NB4 (cell line): ENCODE data around the gene TMPRSS7.
"Not testable (repeated sequence)": the region's sequence is repeated elsewhere in the genome, so short reads cannot be mapped to it uniquely, and the experiment has no call there.

Source experiments
- DNase-seq: peaks from one replicate; pipeline ENCODE4 v3.0.0; 2010; ENCODE audit warnings: low read depth
- H3K4me3 ChIP-seq: one replicate; pipeline ENCODE4 v1.5.1; 2011; ENCODE audit warnings: mild to moderate bottlenecking, low read depth, low read length, moderate library complexity
- CTCF ChIP-seq: IDR thresholded peaks from one replicate; pipeline ENCODE4 v1.5.1; 2012; ENCODE audit warnings: low read depth, low read length
- MYC ChIP-seq: IDR thresholded peaks from 2 replicates; pipeline ENCODE4 v1.6.1; 2011; ENCODE audit warnings: low read depth, low read length
- POLR2A ChIP-seq: IDR thresholded peaks from 2 replicates; pipeline ENCODE4 v1.6.1; 2011; ENCODE audit warnings: mild to moderate bottlenecking; ENCODE audit not compliant: insufficient read length; ENCODE audit errors: extremely low read depth
- TF ChIP-seq, protein P1 (sequence below): IDR thresholded peaks from 2 replicates; pipeline ENCODE4 v1.6.1; 2011; ENCODE audit warnings: low read depth, low read length

The TMPRSS7 gene

GRCh38 chr3:112032098-112032731 lies 2.3 kb upstream of the TMPRSS7 start:
- TF ChIP-seq CTCF (no peak), MYC (no peak), POLR2A (no peak)
- TF ChIP-seq, protein P1, sequence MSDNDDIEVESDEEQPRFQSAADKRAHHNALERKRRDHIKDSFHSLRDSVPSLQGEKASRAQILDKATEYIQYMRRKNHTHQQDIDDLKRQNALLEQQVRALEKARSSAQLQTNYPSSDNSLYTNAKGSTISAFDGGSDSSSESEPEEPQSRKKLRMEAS, result no peak
- DNase-seq, result no peak

DNA sequence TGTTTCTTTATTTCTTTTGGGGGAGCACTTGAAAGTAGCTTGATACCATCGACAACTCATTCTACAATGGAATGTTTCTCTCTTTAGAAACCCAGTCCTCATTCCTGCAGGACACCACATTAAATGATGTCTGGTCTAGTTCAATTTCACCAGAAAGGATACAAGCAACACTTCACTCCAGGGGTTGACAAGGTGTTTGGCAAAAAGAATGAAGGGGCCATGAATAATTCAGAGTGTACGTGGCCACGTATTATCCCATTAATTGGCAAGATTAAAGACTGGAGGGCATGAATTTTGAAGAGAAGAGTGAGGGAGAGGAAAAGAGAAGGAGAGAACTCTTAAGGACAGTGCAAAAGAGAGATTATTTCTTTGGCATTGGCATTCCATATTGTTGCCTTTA lies 705 bp downstream of the TMPRSS7 start:
- TF ChIP-seq, protein P1, result no peak
- TF ChIP-seq CTCF (no peak), MYC (no peak)
- H3K4me3 ChIP-seq, result no peak overlapping the region
- DNase-seq, result no peak

More at GRCh38 chr3:112032098-112032731, 2.3 kb upstream of the TMPRSS7 start:
- no peak overlapping the region for H3K4me3 ChIP-seq

- DNase-seq, H3K4me3 ChIP-seq: not testable (repeated sequence)
Observed at GRCh38 chr3:112037194-112037593, 2.7 kb downstream of the TMPRSS7 start.

DNA sequence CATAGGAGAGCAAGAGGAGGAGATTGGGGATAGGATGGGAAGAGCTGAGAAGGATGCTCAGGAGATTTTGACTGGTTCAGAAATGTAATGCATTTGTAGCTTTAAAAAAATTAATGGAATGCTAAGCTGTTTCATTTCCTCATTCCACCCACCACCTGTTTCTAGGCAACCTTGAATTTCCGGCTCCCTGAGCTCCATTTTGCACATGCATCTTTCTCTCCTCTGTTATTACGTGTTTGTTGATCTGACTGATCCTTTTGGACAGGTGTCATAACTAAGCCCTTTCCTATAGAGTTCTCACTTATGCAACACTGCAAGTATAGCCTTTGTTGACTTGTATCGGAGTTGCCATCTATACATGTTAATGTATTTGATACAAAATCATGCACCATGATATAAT lies 4.3 kb downstream of the TMPRSS7 start:
- no peak for TF ChIP-seq POLR2A
- TF ChIP-seq, protein P1, result no peak
- TF ChIP-seq MYC, result no peak
- no peak for TF ChIP-seq CTCF
- H3K4me3 ChIP-seq, result no peak overlapping the region
- no peak for DNase-seq

- no peak overlapping the region for H3K4me3 ChIP-seq
- DNase-seq, result no peak
- TF ChIP-seq MYC (no peak), CTCF (no peak), POLR2A (no peak)
- TF ChIP-seq, protein P1, result no peak
Observed at GRCh38 chr3:112041321-112041720, 6.8 kb downstream of the TMPRSS7 start.

- DNase-seq, result no peak
- no peak overlapping the region for H3K4me3 ChIP-seq
- TF ChIP-seq, protein P1, result no peak
- TF ChIP-seq POLR2A (no peak), MYC (no peak), CTCF (no peak)
Observed at GRCh38 chr3:112042842-112043280, 8.3 kb downstream of the TMPRSS7 start.
